Liver (tissue), 9 donors: ENCODE data around the gene XRCC6. TPM values are rescaled to one million over a fixed set of nuclear protein-coding genes. Genes with fewer than 3 reads are reported as not detected.
"Not testable (repeated sequence)": the region's sequence is repeated elsewhere in the genome, so short reads cannot be mapped to it uniquely, and the experiment has no call there.

Source experiments
- DNase-seq: peaks from one replicate; pipeline ENCODE4 v3.0.0-alpha.2; 2017; ENCODE audit warnings: low spot score
- H3K27ac ChIP-seq, 2 donors: one replicate each; pipeline ENCODE4 v1.7.0; 2013; ENCODE audit warnings: inconsistent platforms in 2 of 2, low read length in 2 of 2, control low read depth in 1 of 2, low read depth in 1 of 2, mild to moderate bottlenecking in 1 of 2
- H3K27me3 ChIP-seq, 4 donors: one replicate each; pipeline versions ENCODE4 v1.6.1 to v1.7.0; 2013; ENCODE audit warnings: low read length in 3 of 4, inconsistent platforms in 1 of 4, mild to moderate bottlenecking in 1 of 4, moderate library complexity in 1 of 4; ENCODE audit not compliant: control insufficient read depth in 4 of 4, insufficient read depth in 4 of 4
- H3K36me3 ChIP-seq, 4 donors: one replicate each; pipeline versions ENCODE4 v1.6.1 to v1.7.0; 2013; ENCODE audit warnings: low read length in 3 of 4, mild to moderate bottlenecking in 3 of 4, low read depth in 1 of 4, moderate library complexity in 1 of 4; ENCODE audit not compliant: control insufficient read depth in 4 of 4, insufficient read depth in 3 of 4
- H3K4me1 ChIP-seq, 4 donors: one replicate each; pipeline versions ENCODE4 v1.6.1 to v1.7.0; 2013; ENCODE audit warnings: low read length in 3 of 4, mild to moderate bottlenecking in 3 of 4, moderate library complexity in 1 of 4; ENCODE audit not compliant: control insufficient read depth in 4 of 4, insufficient read depth in 4 of 4
- H3K4me3 ChIP-seq, 3 donors: one replicate each; pipeline versions ENCODE4 v1.6.1 to v1.7.0; 2013; ENCODE audit warnings: low read length in 3 of 3, control low read depth in 1 of 3, low read depth in 1 of 3, mild to moderate bottlenecking in 1 of 3
- H3K9ac ChIP-seq, 2 donors: one replicate each; pipeline ENCODE4 v1.7.0; 2013; ENCODE audit warnings: low read length in 2 of 2, mild to moderate bottlenecking in 2 of 2, moderate library complexity in 2 of 2, control low read depth in 1 of 2, low read depth in 1 of 2
- H3K9me3 ChIP-seq, 4 donors: one replicate each; pipeline versions ENCODE4 v1.6.1 to v1.7.0; 2013; ENCODE audit warnings: low read length in 3 of 4; ENCODE audit not compliant: control insufficient read depth in 4 of 4
- ATF3 ChIP-seq: IDR thresholded peaks from 2 replicates; pipeline ENCODE4 v1.6.1; 2016; ENCODE audit warnings: antibody characterized with exemption
- CTCF ChIP-seq: fragments of 150-350 bp; IDR thresholded peaks from 2 replicates; pipeline ENCODE4 v1.5.1; 2017; ENCODE audit warnings: improper control_type of control experiment, low read depth, low read length; ENCODE audit not compliant: missing input control
- EGR1 ChIP-seq, 2 donors: IDR thresholded peaks; 2 replicates each; pipeline ENCODE4 v1.6.1; 2016 to 2018; ENCODE audit warnings: antibody characterized with exemption in 2 of 2, low read depth in 2 of 2
- FOXA1 ChIP-seq: IDR thresholded peaks from 2 replicates; pipeline ENCODE4 v1.6.1; 2016; ENCODE audit warnings: antibody characterized with exemption
- FOXA2 ChIP-seq: IDR thresholded peaks from 2 replicates; pipeline ENCODE4 v1.6.1; 2016; ENCODE audit warnings: antibody characterized with exemption
- GABPA ChIP-seq, 2 donors: IDR thresholded peaks in 1 of 2; conservative IDR thresholded peaks in 1 of 2; 2 replicates each; pipeline ENCODE4 v1.6.1; 2016; ENCODE audit warnings: antibody characterized with exemption in 2 of 2, mild to moderate bottlenecking in 1 of 2, moderate library complexity in 1 of 2
- HNF4A ChIP-seq, 2 donors: conservative IDR thresholded peaks; 2 replicates each; pipeline ENCODE4 v1.6.1; 2016; ENCODE audit warnings: antibody characterized with exemption in 2 of 2, mild to moderate bottlenecking in 2 of 2
- HNF4G ChIP-seq: IDR thresholded peaks from 2 replicates; pipeline ENCODE4 v1.6.1; 2016; ENCODE audit warnings: antibody characterized with exemption
- JUND ChIP-seq, 2 donors: IDR thresholded peaks; 2 replicates each; pipeline ENCODE4 v1.6.1; 2016; ENCODE audit warnings: antibody characterized with exemption in 2 of 2
- MAX ChIP-seq: IDR thresholded peaks from 2 replicates; pipeline ENCODE4 v1.6.1; 2016; ENCODE audit warnings: antibody characterized with exemption
- NR2F2 ChIP-seq: IDR thresholded peaks from 2 replicates; pipeline ENCODE4 v1.6.1; 2016; ENCODE audit warnings: antibody characterized with exemption
- RAD21 ChIP-seq, 2 donors: IDR thresholded peaks; 2 replicates each; pipeline ENCODE4 v1.6.1; 2016; ENCODE audit warnings: antibody characterized with exemption in 2 of 2, mild to moderate bottlenecking in 2 of 2
- REST ChIP-seq: IDR thresholded peaks from 2 replicates; pipeline ENCODE4 v1.6.1; 2016; ENCODE audit warnings: antibody characterized with exemption, mild to moderate bottlenecking
- RXRA ChIP-seq, 2 donors: IDR thresholded peaks; 2 replicates each; pipeline ENCODE4 v1.6.1; 2017 to 2018; ENCODE audit warnings: antibody characterized with exemption in 2 of 2, mild to moderate bottlenecking in 1 of 2
- SP1 ChIP-seq: IDR thresholded peaks from 2 replicates; pipeline ENCODE4 v1.6.1; 2018; ENCODE audit warnings: antibody characterized with exemption, mild to moderate bottlenecking
- TAF1 ChIP-seq: conservative IDR thresholded peaks from 2 replicates; pipeline ENCODE4 v1.6.1; 2016; ENCODE audit warnings: antibody characterized with exemption, mild to moderate bottlenecking
- YY1 ChIP-seq: IDR thresholded peaks from 2 replicates; pipeline ENCODE4 v1.6.1; 2016; ENCODE audit warnings: antibody characterized with exemption, mild to moderate bottlenecking
- ZBTB33 ChIP-seq: IDR thresholded peaks from 2 replicates; pipeline ENCODE4 v1.6.1; 2016; ENCODE audit warnings: antibody characterized with exemption
- WGBS: extraction: QIAGEN DNeasy Blood & Tissue Kit; methylation state at CpG from one replicate; pipeline ENCODE4 v1.1.7; 2013; 5-methylcytosine and 5-hydroxymethylcytosine counted together
- polyA plus RNA-seq, 2 donors: library from polyadenylated mRNA; stranded (reverse) in 1 of 2; unstranded in 1 of 2; fragments of 200-250 nt in 1 of 2; fragments of >200 nt in 1 of 2; fragmentation: Nextera tagmentation in 1 of 2; extraction: Ambion mirVana in 1 of 2; gene quantifications; one replicate each; pipeline versions ENCODE4 v1.2.1 to v1.2.3, GENCODE V29; 2013 to 2015
- total RNA-seq, 2 donors: library from RNA; depleted of rRNA; stranded (reverse); fragments of >200 nt; gene quantifications; one replicate each; pipeline ENCODE4 v1.2.3, GENCODE V29; 2014
- donor health status: healthy.
- donor health status: healthy.
- donor health status: healthy.
- donor health status: healthy.
- donor health status: healthy.

Gene XRCC6
- total and polyA plus RNA-seq, 4 donors: 81.8 to 148 (median 96.0) TPM

- DNase-seq: no peak
- WGBS: 91% methylated on average over 14 of the region's 14 CpGs
- TF ChIP-seq SP1 (no peak), CTCF (no peak), ATF3 (no peak), EGR1 (IDR thresholded peaks at IDR 0.05; ENCODE audit: low read depth in 2 of 2) (no peak), YY1 (no peak), FOXA1 (no peak), TAF1 (no peak), NR2F2 (no peak), FOXA2 (no peak), GABPA (IDR thresholded peaks at IDR 0.05 in 1 of 2, conservative IDR thresholded peaks at IDR 0.05 in 1 of 2) (no peak), RXRA (IDR thresholded peaks at IDR 0.05) (no peak), RAD21 (IDR thresholded peaks at IDR 0.05) (no peak), ZBTB33 (no peak), JUND (IDR thresholded peaks at IDR 0.05) (no peak), HNF4G (no peak), MAX (no peak), HNF4A (conservative IDR thresholded peaks at IDR 0.05) (no peak), REST (no peak)
These were observed 49.3 kb upstream of the XRCC6 start for GRCh38 chr22:41571786-41572185.

GRCh38 chr22:41572305-41572704 is 48.8 kb upstream of the XRCC6 start:
- not testable (repeated sequence) for H3K27ac ChIP-seq, H3K4me1 ChIP-seq, DNase-seq, H3K9ac ChIP-seq, H3K9me3 ChIP-seq, H3K27me3 ChIP-seq, H3K4me3 ChIP-seq, H3K36me3 ChIP-seq
- 97% methylated on average over 3 of the region's 3 CpGs for WGBS

More at GRCh38 chr22:41571786-41572185, 49.3 kb upstream of the XRCC6 start:
- Histone ChIP-seq H3K4me1 (no peaks in the 10 kb centered on the region), H3K36me3 (peaks cover 0 to 2% (median under 1%) of the 10 kb centered on the region in 4 donors), H3K4me3 (no peak overlapping the region), H3K9me3 (no peaks in the 10 kb centered on the region), H3K27ac (no peak overlapping the region), H3K27me3 (no peaks in the 10 kb centered on the region), H3K9ac (no peak overlapping the region)
